SK-N-SH treated with all-trans-retinoic acid at 6 μM for 48 hours (cell line): Measurements from ENCODE around the gene DGUOK.

ENCODE experiments used
- ATAC-seq: fragments of 200-7000 bp; cut with Tn5 transposase; 3 replicates; pipeline ENCODE4 v1.9.1; 2020; ENCODE audit warnings: mild to moderate bottlenecking, moderate library complexity
- ARNTL ChIP-seq: fragments of 450-650 bp; formaldehyde crosslinking; IDR thresholded peaks from 2 replicates; pipeline ENCODE4 v1.5.0; 2020; ENCODE audit warnings: low read depth, mild to moderate bottlenecking, moderate library complexity, borderline replicate concordance
- CSDC2 ChIP-seq: fragments of 250-450 bp; sonication (Bioruptor Pico); IDR thresholded peaks from 2 replicates; pipeline ENCODE4 v1.5.0; 2020; ENCODE audit warnings: mild to moderate bottlenecking, moderate library complexity
- ESRRG ChIP-seq: fragments of 250-450 bp; sonication (Bioruptor Pico); IDR thresholded peaks from 2 replicates; pipeline ENCODE4 v1.6.1; 2021; ENCODE audit warnings: mild to moderate bottlenecking
- GLIS3 ChIP-seq: fragments of 250-450 bp; sonication (Bioruptor Pico); IDR thresholded peaks from 2 replicates; pipeline ENCODE4 v1.5.0; 2020; ENCODE audit warnings: mild to moderate bottlenecking, moderate library complexity
- ISL1 ChIP-seq: fragments of 250-450 bp; sonication (Bioruptor Pico); IDR thresholded peaks from 2 replicates; pipeline ENCODE4 v2.1.2; 2022; ENCODE audit warnings: mild to moderate bottlenecking, moderate library complexity
- OSR1 ChIP-seq: fragments of 250-450 bp; sonication (Bioruptor Pico); IDR thresholded peaks from 2 replicates; pipeline ENCODE4 v1.8.0; 2022; ENCODE audit warnings: moderate library complexity, mild to moderate bottlenecking, inconsistent platforms
- PPARA ChIP-seq: fragments of 250-450 bp; sonication (Bioruptor Pico); IDR thresholded peaks from 2 replicates; pipeline ENCODE4 v1.5.0; 2020; ENCODE audit warnings: mild to moderate bottlenecking, borderline replicate concordance
- RARB ChIP-seq: fragments of 250-450 bp; sonication (Bioruptor Pico); IDR thresholded peaks from 2 replicates; pipeline ENCODE4 v1.8.0; 2021; ENCODE audit warnings: mild to moderate bottlenecking, moderate library complexity
- TCF4 ChIP-seq: fragments of 250-450 bp; sonication (Bioruptor Pico); IDR thresholded peaks from 2 replicates; pipeline ENCODE4 v1.8.0; 2021; ENCODE audit warnings: mild to moderate bottlenecking, moderate library complexity, borderline replicate concordance
- TOX ChIP-seq: fragments of 250-450 bp; sonication (Bioruptor Pico); IDR thresholded peaks from 2 replicates; pipeline ENCODE4 v1.8.0; 2021; ENCODE audit warnings: mild to moderate bottlenecking, moderate library complexity, borderline replicate concordance
- ZC3H10 ChIP-seq: fragments of 250-450 bp; sonication (Bioruptor Pico); IDR thresholded peaks from 2 replicates; pipeline ENCODE4 v1.5.1; 2021; ENCODE audit warnings: mild to moderate bottlenecking, moderate library complexity
- ZFP3 ChIP-seq: fragments of 250-450 bp; sonication (Bioruptor Pico); IDR thresholded peaks from 2 replicates; pipeline ENCODE4 v1.5.0; 2020; ENCODE audit warnings: mild to moderate bottlenecking, moderate library complexity
- ZFP30 ChIP-seq: fragments of 450-650 bp; formaldehyde crosslinking; IDR thresholded peaks from 2 replicates; pipeline ENCODE4 v1.5.0; 2022; ENCODE audit warnings: mild to moderate bottlenecking, moderate library complexity
- ZNF565 ChIP-seq: fragments of 450-650 bp; formaldehyde crosslinking; conservative IDR thresholded peaks from 2 replicates; pipeline ENCODE4 v1.5.0; 2020; ENCODE audit warnings: low read depth, mild to moderate bottlenecking, moderate library complexity
- ZNF70 ChIP-seq: fragments of 450-650 bp; formaldehyde crosslinking; IDR thresholded peaks from 2 replicates; pipeline ENCODE4 v1.5.0; 2020; ENCODE audit warnings: mild to moderate bottlenecking, moderate library complexity
- ZNF8 ChIP-seq: fragments of 450-650 bp; formaldehyde crosslinking; IDR thresholded peaks from 2 replicates; pipeline ENCODE4 v1.5.0; 2020; ENCODE audit warnings: mild to moderate bottlenecking, moderate library complexity
- TF ChIP-seq, protein P1 (sequence below): fragments of 250-450 bp; sonication (Bioruptor Pico); IDR thresholded peaks from 2 replicates; pipeline ENCODE4 v1.8.0; 2020; ENCODE audit warnings: mild to moderate bottlenecking, moderate library complexity, borderline replicate concordance
- TF ChIP-seq, protein P2 (sequence below): fragments of 250-450 bp; sonication (Bioruptor Pico); IDR thresholded peaks from 2 replicates; pipeline ENCODE4 v1.5.1; 2021; ENCODE audit warnings: mild to moderate bottlenecking, moderate library complexity
- TF ChIP-seq, protein P3 (sequence below): fragments of 250-450 bp; sonication (Bioruptor Pico); IDR thresholded peaks from 2 replicates; pipeline ENCODE4 v1.5.0; 2020; ENCODE audit warnings: mild to moderate bottlenecking, moderate library complexity
- TF ChIP-seq, protein P4 (sequence below): fragments of 250-450 bp; sonication (Bioruptor Pico); IDR thresholded peaks from 2 replicates; pipeline ENCODE4 v1.8.0; 2021; ENCODE audit warnings: low read depth, mild to moderate bottlenecking, moderate library complexity, borderline replicate concordance
- TF ChIP-seq, protein P5 (sequence below): fragments of 250-450 bp; sonication (Bioruptor Pico); IDR thresholded peaks from 2 replicates; pipeline ENCODE4 v1.5.1; 2020; ENCODE audit warnings: low read depth, mild to moderate bottlenecking, moderate library complexity

DGUOK gene

DNA sequence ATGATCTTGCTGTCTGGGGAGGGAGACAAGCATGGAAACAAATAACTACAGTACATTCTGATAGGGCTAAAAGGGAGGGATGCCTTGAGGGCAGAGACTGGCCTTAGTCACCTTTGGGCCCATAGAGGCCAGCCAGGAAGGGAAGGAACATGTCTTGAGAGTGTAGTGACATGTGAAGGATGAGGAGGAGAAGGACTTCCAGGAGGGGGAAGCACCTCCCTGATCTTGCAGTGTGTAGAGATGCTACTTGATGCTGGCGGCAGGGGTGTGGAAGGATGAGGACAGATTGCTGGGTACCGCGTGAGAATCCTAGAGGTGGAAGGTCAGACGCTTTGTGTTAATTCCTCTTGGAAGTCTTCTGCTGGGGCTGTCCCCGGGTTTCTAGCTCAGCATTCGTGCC lies 71.1 kb downstream of the DGUOK start:
- no peak for ATAC-seq
- TF ChIP-seq ARNTL (no peak), TCF4 (CRISPR knock-in tag) (no peak), ZFP3 (CRISPR knock-in tag) (no peak), OSR1 (CRISPR knock-in tag) (no peak), RARB (CRISPR knock-in tag) (no peak), ZC3H10 (no peak), CSDC2 (CRISPR knock-in tag) (no peak), ESRRG (CRISPR knock-in tag) (no peak), ZFP30 (CRISPR knock-in tag) (no peak), GLIS3 (CRISPR knock-in tag) (no peak), ISL1 (CRISPR knock-in tag) (no peak), ZNF70 (CRISPR knock-in tag) (no peak), ZNF8 (no peak), PPARA (no peak)
- TF ChIP-seq, protein P1, sequence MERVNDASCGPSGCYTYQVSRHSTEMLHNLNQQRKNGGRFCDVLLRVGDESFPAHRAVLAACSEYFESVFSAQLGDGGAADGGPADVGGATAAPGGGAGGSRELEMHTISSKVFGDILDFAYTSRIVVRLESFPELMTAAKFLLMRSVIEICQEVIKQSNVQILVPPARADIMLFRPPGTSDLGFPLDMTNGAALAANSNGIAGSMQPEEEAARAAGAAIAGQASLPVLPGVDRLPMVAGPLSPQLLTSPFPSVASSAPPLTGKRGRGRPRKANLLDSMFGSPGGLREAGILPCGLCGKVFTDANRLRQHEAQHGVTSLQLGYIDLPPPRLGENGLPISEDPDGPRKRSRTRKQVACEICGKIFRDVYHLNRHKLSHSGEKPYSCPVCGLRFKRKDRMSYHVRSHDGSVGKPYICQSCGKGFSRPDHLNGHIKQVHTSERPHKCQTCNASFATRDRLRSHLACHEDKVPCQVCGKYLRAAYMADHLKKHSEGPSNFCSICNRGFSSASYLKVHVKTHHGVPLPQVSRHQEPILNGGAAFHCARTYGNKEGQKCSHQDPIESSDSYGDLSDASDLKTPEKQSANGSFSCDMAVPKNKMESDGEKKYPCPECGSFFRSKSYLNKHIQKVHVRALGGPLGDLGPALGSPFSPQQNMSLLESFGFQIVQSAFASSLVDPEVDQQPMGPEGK (CRISPR knock-in tag): no peak
- TF ChIP-seq, protein P2, sequence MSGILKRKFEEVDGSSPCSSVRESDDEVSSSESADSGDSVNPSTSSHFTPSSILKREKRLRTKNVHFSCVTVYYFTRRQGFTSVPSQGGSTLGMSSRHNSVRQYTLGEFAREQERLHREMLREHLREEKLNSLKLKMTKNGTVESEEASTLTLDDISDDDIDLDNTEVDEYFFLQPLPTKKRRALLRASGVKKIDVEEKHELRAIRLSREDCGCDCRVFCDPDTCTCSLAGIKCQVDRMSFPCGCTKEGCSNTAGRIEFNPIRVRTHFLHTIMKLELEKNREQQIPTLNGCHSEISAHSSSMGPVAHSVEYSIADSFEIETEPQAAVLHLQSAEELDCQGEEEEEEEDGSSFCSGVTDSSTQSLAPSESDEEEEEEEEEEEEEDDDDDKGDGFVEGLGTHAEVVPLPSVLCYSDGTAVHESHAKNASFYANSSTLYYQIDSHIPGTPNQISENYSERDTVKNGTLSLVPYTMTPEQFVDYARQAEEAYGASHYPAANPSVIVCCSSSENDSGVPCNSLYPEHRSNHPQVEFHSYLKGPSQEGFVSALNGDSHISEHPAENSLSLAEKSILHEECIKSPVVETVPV (CRISPR knock-in tag): no peak

DNA sequence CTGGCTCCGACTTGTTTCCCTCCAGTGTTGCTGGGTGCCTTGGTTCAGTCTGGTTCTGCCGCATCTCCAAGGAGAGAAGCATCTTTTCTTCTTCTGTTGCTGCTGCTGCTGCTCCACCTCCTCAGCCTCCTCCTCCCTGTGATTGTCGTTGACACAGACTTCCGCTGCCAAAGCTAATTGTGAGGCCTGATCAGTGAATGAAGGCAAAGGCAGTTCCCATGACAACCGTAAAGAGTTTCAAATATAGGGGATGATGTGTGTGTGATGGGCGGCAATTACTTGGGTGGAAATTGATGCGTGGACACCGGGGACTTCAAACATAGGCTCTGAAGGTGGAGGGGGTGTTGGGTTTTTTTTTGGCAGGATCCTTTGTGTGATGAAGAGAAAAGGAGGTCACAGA lies 71.8 kb downstream of the DGUOK start:
- no peak for ATAC-seq

DNA sequence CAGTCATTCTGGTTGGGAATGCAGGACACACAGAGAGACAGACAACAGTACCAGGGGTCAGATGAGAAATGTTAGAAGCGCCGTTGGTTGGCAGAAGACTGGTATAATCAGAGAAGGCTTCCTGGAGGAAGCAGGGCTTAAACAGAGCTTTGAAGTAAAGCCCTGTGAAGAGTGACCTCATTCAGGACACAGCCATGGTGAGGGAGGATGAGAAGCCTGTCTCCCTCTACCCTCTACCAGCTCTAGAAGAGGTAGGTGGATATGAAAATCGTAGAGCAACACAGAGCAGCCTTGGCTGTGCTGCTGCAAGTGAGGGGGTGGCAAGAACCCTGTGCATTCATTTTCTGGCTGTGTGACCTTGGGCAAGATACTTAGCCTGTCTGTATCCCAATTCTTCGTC lies 72.3 kb downstream of the DGUOK start:
- ATAC-seq: no peak
- no peak for TF ChIP-seq ZNF8
- no peak for TF ChIP-seq OSR1 (CRISPR knock-in tag)
- no peak for TF ChIP-seq ZFP3 (CRISPR knock-in tag)
- no peak for TF ChIP-seq TCF4 (CRISPR knock-in tag)
- no peak for TF ChIP-seq TOX (CRISPR knock-in tag)
- TF ChIP-seq, protein P3, sequence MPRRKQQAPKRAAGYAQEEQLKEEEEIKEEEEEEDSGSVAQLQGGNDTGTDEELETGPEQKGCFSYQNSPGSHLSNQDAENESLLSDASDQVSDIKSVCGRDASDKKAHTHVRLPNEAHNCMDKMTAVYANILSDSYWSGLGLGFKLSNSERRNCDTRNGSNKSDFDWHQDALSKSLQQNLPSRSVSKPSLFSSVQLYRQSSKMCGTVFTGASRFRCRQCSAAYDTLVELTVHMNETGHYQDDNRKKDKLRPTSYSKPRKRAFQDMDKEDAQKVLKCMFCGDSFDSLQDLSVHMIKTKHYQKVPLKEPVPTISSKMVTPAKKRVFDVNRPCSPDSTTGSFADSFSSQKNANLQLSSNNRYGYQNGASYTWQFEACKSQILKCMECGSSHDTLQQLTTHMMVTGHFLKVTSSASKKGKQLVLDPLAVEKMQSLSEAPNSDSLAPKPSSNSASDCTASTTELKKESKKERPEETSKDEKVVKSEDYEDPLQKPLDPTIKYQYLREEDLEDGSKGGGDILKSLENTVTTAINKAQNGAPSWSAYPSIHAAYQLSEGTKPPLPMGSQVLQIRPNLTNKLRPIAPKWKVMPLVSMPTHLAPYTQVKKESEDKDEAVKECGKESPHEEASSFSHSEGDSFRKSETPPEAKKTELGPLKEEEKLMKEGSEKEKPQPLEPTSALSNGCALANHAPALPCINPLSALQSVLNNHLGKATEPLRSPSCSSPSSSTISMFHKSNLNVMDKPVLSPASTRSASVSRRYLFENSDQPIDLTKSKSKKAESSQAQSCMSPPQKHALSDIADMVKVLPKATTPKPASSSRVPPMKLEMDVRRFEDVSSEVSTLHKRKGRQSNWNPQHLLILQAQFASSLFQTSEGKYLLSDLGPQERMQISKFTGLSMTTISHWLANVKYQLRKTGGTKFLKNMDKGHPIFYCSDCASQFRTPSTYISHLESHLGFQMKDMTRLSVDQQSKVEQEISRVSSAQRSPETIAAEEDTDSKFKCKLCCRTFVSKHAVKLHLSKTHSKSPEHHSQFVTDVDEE (CRISPR knock-in tag): no peak
- TF ChIP-seq, protein P4, sequence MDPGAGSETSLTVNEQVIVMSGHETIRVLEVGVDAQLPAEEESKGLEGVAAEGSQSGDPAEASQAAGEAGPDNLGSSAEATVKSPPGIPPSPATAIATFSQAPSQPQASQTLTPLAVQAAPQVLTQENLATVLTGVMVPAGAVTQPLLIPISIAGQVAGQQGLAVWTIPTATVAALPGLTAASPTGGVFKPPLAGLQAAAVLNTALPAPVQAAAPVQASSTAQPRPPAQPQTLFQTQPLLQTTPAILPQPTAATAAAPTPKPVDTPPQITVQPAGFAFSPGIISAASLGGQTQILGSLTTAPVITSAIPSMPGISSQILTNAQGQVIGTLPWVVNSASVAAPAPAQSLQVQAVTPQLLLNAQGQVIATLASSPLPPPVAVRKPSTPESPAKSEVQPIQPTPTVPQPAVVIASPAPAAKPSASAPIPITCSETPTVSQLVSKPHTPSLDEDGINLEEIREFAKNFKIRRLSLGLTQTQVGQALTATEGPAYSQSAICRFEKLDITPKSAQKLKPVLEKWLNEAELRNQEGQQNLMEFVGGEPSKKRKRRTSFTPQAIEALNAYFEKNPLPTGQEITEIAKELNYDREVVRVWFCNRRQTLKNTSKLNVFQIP (CRISPR knock-in tag): no peak
- no peak for TF ChIP-seq ZC3H10
- no peak for TF ChIP-seq ZFP30 (CRISPR knock-in tag)

More for the DNA sequence above, 71.8 kb downstream of the DGUOK start:
- TF ChIP-seq CSDC2 (CRISPR knock-in tag) (no peak), TCF4 (CRISPR knock-in tag) (no peak), GLIS3 (CRISPR knock-in tag) (no peak), ESRRG (CRISPR knock-in tag) (no peak), ZC3H10 (no peak), ZFP30 (CRISPR knock-in tag) (no peak), ZNF70 (CRISPR knock-in tag) (no peak), RARB (CRISPR knock-in tag) (no peak), ARNTL (no peak), ZNF565 (CRISPR knock-in tag) (no peak)
- TF ChIP-seq, protein P2 (CRISPR knock-in tag): no peak
- TF ChIP-seq, protein P1 (CRISPR knock-in tag): no peak
- TF ChIP-seq, protein P5, sequence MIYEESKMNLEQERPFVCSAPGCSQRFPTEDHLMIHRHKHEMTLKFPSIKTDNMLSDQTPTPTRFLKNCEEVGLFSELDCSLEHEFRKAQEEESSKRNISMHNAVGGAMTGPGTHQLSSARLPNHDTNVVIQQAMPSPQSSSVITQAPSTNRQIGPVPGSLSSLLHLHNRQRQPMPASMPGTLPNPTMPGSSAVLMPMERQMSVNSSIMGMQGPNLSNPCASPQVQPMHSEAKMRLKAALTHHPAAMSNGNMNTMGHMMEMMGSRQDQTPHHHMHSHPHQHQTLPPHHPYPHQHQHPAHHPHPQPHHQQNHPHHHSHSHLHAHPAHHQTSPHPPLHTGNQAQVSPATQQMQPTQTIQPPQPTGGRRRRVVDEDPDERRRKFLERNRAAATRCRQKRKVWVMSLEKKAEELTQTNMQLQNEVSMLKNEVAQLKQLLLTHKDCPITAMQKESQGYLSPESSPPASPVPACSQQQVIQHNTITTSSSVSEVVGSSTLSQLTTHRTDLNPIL (CRISPR knock-in tag): no peak
